ENCODE results near the gene TELO2.
"Not testable (repeated sequence)": the region's sequence is repeated elsewhere in the genome, so short reads cannot be mapped to it uniquely, and the experiment has no call there.

Gene TELO2

GRCh38 chr16:1457489-1458245, 35.5 kb upstream of the TELO2 start:
- DNase-seq (ENCODE audit: extremely low read depth in 1 of 2, low read depth in 1 of 2): no peak

GRCh38 chr16:1458336-1458976, 34.7 kb upstream of the TELO2 start:
- DNase-seq (ENCODE audit: extremely low read depth in 1 of 2, low read depth in 1 of 2): peak; percentile 30 to 47

GRCh38 chr16:1458977-1459341, 34.2 kb upstream of the TELO2 start:
- no peak for DNase-seq (ENCODE audit: extremely low read depth in 1 of 2, low read depth in 1 of 2)

GRCh38 chr16:1459967-1460366, 33.2 kb upstream of the TELO2 start:
- no peak for DNase-seq (ENCODE audit: extremely low read depth in 1 of 2, low read depth in 1 of 2)

GRCh38 chr16:1460602-1461138, 32.5 kb upstream of the TELO2 start:
- no peak for DNase-seq (ENCODE audit: extremely low read depth in 1 of 2, low read depth in 1 of 2)

GRCh38 chr16:1461146-1461545, 32.0 kb upstream of the TELO2 start:
- DNase-seq (ENCODE audit: extremely low read depth in 1 of 2, low read depth in 1 of 2): no peak

GRCh38 chr16:1464196-1464893, 28.8 kb upstream of the TELO2 start:
- no peak for DNase-seq (ENCODE audit: extremely low read depth in 1 of 2, low read depth in 1 of 2)

GRCh38 chr16:1464894-1465566, 28.1 kb upstream of the TELO2 start:
- DNase-seq (ENCODE audit: extremely low read depth in 1 of 2, low read depth in 1 of 2): no peak

GRCh38 chr16:1465567-1465915, 27.6 kb upstream of the TELO2 start:
- DNase-seq (ENCODE audit: extremely low read depth in 1 of 2, low read depth in 1 of 2): no peak

- DNase-seq (ENCODE audit: extremely low read depth in 1 of 2, low read depth in 1 of 2): no peak
These were observed 27.1 kb upstream of the TELO2 start for GRCh38 chr16:1466054-1466453.

GRCh38 chr16:1466968-1467521, 26.1 kb upstream of the TELO2 start:
- no peak for DNase-seq (ENCODE audit: extremely low read depth in 1 of 2, low read depth in 1 of 2)

GRCh38 chr16:1468426-1468810, 24.7 kb upstream of the TELO2 start:
- no peak for DNase-seq (ENCODE audit: extremely low read depth in 1 of 2, low read depth in 1 of 2)

- not testable (repeated sequence) for DNase-seq (ENCODE audit: extremely low read depth in 1 of 2, low read depth in 1 of 2)
These were observed 24.0 kb upstream of the TELO2 start for GRCh38 chr16:1469141-1469540.

- DNase-seq (ENCODE audit: extremely low read depth in 1 of 2, low read depth in 1 of 2): no peak
These were observed 23.4 kb upstream of the TELO2 start for GRCh38 chr16:1469693-1470201.

- DNase-seq (ENCODE audit: extremely low read depth in 1 of 2, low read depth in 1 of 2): no peak
These were observed 22.5 kb upstream of the TELO2 start for GRCh38 chr16:1470481-1471251.

GRCh38 chr16:1471569-1472194, 21.5 kb upstream of the TELO2 start:
- DNase-seq (ENCODE audit: extremely low read depth in 1 of 2, low read depth in 1 of 2): no peak

GRCh38 chr16:1472974-1473373, 20.2 kb upstream of the TELO2 start:
- DNase-seq (ENCODE audit: extremely low read depth in 1 of 2, low read depth in 1 of 2): no peak

GRCh38 chr16:1474082-1474795, 18.9 kb upstream of the TELO2 start:
- DNase-seq (ENCODE audit: extremely low read depth in 1 of 2, low read depth in 1 of 2): no peak

Measured in stimulated activated CD8-positive, alpha-beta memory T cell treated with anti-CD3 and anti-CD28 coated beads, Interleukin-7, amount 100 ng/mL, for 48 hours (primary cell).